ENCODE data around the gene GPR137B.
A peak's percentile ranks its signal among the peaks of the same experiment; 100 is the strongest.

GPR137B gene

GRCh38 chr1:236114076-236114747 lies 28.1 kb upstream of the GPR137B start:
- ATAC-seq: no peak

GRCh38 chr1:236117710-236118109 lies 24.6 kb upstream of the GPR137B start:
- no peak for ATAC-seq

- ATAC-seq: no peak
Measured at GRCh38 chr1:236119943-236120484, 22.3 kb upstream of the GPR137B start.

DNA sequence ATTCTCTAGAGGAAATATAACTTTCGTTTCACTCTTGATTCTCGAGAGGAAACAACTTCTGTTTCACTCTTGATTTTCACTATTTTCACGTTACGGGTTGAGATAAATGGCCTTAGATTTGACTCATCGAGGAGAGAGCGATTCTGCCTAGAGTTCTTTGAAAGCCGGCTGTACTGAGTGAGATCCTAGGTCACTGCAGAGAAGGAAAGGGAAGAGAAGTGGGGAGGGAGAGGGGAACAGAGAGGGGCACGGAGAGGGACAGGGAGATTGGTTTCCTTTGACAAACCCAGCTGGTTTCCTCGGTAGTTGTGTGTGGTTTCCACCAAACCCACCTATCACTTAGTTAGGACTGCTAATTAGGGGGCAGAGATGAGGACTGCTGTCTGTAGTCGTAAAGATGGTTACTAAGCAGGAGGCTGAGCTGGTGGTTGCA lies 21.6 kb upstream of the GPR137B start:
- peak; percentile 58 to 60 for ATAC-seq

DNA sequence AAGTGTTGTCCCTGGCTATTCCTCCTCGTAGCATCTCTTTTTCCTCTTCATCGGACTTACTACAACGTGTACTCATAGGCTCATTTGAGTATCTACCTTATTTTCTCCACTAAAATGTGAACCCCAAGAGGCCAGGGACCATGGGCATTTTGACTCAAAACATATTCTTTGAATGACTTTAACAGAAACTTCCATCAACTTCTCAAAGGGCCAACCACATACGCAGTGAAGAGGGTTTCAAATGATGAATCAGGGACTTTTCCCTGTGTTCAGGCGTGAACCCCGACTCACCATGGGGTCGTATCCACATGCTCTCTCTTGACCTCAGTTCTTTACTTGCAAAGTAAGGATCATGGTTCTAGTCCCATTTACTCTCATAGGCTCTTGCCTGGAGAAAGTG lies 20.2 kb upstream of the GPR137B start:
- ATAC-seq: peak; percentile 25 to 35

GRCh38 chr1:236123563-236123962 lies 18.8 kb upstream of the GPR137B start:
- ATAC-seq: no peak

DNA sequence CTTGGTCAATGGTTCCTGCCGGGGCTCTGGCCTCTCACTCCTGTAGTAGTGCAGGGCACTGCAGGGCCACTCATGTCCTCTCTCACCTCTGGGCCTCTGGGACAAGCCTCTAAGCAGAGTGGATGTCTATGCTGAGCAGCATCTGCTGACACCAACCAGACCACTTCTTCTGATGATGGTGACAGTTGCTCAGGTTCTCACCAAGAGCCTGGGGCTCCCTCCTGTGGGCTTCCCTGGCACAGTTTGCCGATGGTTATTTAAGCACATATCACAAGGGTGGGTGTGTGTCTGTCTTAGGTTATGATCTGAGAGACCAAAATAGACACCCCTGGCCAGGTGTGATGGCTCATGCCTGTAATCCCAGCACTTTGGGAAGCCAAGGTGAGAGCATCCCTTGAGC lies 17.4 kb upstream of the GPR137B start:
- no peak for ATAC-seq

DNA sequence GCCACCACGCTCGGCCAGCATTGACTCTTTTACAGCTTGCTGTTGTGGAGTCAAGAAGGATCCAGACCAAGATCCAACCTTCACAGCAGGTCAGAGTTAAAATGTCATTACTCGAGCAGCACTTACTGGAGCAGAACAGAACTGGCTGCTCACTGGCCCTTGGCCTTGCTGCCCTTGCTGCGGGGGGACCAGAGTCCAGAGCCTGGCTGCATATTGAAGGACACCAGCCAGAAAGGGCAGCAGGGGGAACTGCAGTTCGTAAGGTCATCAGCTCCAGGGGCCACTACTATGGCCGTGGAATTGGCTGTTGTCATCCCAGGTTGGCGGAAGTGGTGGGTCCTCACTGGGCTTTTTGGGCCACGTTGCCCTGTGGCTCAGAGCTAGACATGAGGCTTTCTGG lies 15.3 kb upstream of the GPR137B start:
- ATAC-seq: no peak

DNA sequence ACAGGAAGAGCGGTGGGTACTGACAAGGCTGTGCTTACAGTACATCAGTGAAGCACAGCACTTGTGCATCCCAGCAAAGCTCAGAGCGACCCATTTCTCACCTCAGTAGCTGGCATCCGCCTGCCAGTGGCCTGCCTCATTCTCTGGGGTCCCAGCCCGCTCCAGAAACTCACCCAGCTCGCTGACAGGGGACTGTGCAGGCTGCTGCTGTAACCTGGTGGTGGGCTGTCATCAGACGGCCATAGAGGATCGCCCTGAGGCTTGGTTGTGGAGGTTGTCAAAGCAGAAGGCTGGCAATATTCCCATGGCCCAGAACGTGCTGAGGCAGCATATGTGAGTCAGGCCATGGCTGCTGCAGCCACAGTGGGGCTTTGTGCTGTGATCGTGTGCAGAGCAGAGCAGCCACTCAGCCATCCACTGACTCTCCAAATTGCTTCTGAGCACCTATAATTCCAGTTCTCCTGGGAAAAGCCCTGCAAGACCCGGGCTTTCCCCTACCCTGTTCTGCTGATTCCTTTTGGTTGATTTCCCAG lies 13.6 kb upstream of the GPR137B start:
- ATAC-seq: no peak

GRCh38 chr1:236129306-236129705 lies 13.0 kb upstream of the GPR137B start:
- no peak for ATAC-seq

DNA sequence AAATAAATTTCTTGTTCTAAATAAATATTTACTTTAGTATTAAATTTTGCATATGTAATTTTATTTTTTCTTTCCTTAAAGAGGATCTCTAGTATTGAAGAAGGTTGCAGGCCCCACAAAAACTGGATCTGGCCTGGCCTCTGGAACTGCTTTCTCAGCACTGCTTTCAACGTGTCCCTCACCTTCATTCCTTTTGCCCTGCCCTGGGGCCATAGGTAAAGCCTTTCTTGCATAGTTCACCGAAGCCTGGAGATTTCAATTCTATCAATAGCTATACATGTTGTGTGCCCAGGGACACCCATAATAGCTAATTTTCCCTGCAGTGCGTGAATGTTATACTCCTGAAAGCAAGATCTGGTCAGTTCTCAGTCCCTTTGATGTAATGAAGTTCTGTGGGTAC lies 12.0 kb upstream of the GPR137B start:
- ATAC-seq: no peak

- ATAC-seq: no peak
Measured at GRCh38 chr1:236131916-236132315, 10.4 kb upstream of the GPR137B start.

- no peak for ATAC-seq
Measured at GRCh38 chr1:236132420-236133046, 9.8 kb upstream of the GPR137B start.

DNA sequence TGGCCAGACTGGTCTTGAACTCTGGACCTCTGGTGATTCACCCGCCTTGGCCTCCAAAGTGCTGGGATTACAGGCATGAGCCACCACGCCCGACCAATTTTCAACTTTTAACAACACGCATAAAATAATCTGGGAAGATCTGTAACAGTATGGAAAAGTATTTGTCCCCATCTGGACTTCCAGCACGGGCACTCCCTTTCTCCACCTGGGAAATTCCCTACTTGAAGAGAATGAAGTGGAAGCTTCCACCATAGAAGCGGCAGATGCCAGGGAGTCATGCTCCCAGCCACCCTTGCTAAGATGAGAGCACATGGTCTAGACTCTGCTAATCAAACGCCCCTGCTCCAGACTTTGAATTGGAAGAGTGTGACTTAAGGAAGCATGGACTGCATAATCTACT lies 9.0 kb upstream of the GPR137B start:
- ATAC-seq: no peak

- no peak for ATAC-seq
Measured at GRCh38 chr1:236133802-236134201, 8.5 kb upstream of the GPR137B start.

DNA sequence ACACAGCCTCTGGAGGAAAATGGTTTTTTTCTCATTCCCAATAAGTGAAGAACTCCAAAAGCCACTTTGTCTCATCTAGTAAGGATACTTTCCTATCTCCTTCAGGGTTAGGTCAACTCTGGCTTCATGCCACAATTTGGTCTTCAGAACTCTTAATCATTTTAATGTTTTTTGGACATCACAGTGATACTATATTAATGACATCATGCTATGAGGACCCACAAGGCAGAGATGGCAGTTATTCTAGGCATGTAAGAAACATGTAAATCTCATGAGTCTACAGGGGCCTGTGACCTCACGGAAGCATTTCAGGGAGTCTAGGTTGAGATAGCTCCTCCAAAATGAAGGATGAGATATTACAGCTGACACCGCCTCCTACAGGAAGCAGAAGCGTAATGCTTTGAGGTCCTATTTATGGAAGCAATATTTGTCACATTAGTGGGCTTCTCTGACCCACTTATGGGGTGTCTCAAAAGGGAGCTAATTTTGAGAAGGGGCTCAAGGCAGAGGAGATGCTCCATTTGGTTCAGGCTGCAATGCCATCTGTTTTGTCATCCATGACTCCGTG lies 5.0 kb upstream of the GPR137B start:
- ATAC-seq: no peak

- no peak for ATAC-seq
Measured at GRCh38 chr1:236139495-236139894, 2.8 kb upstream of the GPR137B start.

DNA sequence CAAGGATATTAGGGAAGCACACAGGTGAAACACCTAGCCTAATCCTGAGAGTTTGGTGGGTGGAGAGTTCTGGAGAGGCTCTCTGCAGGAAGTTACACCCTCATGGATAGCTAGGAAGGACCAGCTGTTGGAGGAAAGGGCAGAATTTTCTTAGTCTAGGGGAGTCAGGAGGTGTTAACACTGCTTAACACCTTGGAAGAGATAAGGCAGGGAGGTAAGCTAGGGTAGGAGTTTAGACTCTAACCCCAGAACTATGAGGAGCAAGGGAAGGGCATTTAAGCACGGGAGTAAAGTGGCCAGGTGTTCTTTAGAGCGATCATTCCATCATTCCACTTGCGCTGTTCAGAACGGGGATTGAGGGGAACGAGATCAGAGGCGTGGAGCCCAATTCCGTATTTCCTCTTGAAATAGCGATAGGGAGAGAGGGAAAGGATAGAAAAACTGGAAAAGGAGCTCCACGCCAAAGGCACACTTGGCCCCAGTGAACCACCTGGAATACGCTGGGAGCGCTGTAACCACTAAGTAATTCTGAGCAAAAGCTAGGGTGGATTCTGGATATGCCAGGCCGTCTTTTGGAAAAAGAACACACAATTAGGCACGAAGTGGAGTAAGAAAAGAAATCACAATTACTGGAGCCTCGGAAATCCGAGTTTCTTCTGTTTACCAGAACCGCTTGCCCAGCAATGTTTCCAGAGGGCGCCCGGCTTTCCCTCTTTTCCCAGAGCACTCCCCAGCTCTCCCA lies 1.5 kb upstream of the GPR137B start:
- ATAC-seq: no peak

DNA sequence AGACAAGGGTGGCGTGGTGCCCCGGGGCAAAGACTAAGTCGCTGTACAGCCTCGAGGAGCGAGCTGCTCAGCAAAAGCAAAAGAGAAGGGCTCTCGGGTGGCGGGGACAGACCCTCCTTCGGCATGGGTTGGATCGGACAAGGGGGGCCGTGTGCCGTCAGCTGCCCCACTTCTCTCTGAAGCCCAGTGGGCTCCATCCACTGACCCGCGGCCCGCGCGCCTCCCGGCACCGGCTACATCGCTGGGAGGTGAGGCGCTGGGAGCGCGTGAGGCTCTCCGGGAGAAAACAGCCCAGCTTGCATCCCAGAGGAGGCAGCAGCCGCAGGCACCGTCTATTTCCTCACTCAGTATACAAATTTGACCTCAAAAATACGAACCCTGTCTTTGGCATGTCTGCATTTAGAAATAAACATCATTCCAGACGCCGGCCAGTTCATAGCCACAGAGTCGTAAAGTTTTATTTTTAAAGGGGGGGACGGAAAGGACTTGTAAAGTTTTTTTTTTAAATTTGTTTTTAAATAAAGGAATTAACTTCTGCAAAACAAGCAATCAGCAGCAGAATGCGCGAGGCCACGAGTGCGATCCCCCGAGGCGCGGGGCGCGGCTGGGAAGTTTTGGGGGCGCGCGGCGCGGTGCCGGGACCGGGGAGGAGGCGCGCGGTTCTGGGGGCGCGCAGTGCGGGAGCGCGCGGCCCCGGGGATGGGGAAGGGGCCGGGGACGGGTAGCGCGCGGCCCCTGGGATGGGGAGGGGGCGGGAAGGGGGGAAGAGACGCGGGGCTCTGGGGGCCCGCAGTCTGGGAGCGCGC lies 689 bp upstream of the GPR137B start:
- peak in 1 of 2 donors; percentile 2 for ATAC-seq

- ATAC-seq: peak; percentile 65 to 73
Measured at GRCh38 chr1:236143104-236143948, 987 bp downstream of the GPR137B start.

- ATAC-seq: no peak
Measured at GRCh38 chr1:236144033-236144432, 1.7 kb downstream of the GPR137B start.

Measured in activated CD4-positive, CD25-positive, alpha-beta regulatory T cell treated with anti-CD3 and anti-CD28 coated beads, Interleukin-2, amount 50 U/mL, for 24 hours (primary cell).